HG03457 (cell line): Measurements from ENCODE around the gene MAST4.

Experiments used
- ATAC-seq: cut with Tn5 transposase; IDR thresholded peaks from one replicate; pipeline ENCODE4 v1.9.1; 2021; ENCODE audit warnings: moderate number of reproducible peaks; ENCODE audit not compliant: unreplicated experiment

MAST4 gene

GRCh38 chr5:66947458-66947857 is 351.3 kb downstream of the MAST4 start:
- ATAC-seq, result no peak

- no peak for ATAC-seq
Observed at GRCh38 chr5:66949066-66949465, 352.9 kb downstream of the MAST4 start.

GRCh38 chr5:66952153-66952552 is 356.0 kb downstream of the MAST4 start:
- ATAC-seq, result no peak

- ATAC-seq, result no peak
Observed at GRCh38 chr5:66956439-66956838, 360.2 kb downstream of the MAST4 start.

- no peak for ATAC-seq
Observed at GRCh38 chr5:66958201-66958979, 362.2 kb downstream of the MAST4 start.

- no peak for ATAC-seq
Observed at GRCh38 chr5:66958980-66959641, 362.9 kb downstream of the MAST4 start.

- ATAC-seq, result no peak
Observed at GRCh38 chr5:66959653-66960052, 363.5 kb downstream of the MAST4 start.

GRCh38 chr5:66960369-66961137 is 364.4 kb downstream of the MAST4 start:
- ATAC-seq, result no peak

GRCh38 chr5:66963559-66963971 is 367.4 kb downstream of the MAST4 start:
- ATAC-seq, result no peak

GRCh38 chr5:66966439-66966838 is 370.2 kb downstream of the MAST4 start:
- ATAC-seq, result no peak

- no peak for ATAC-seq
Observed at GRCh38 chr5:66967102-66967501, 370.9 kb downstream of the MAST4 start.

- ATAC-seq, result no peak
Observed at GRCh38 chr5:66967826-66968262, 371.7 kb downstream of the MAST4 start.

- ATAC-seq, result no peak
Observed at GRCh38 chr5:66969484-66969883, 373.3 kb downstream of the MAST4 start.

GRCh38 chr5:66969963-66970362 is 373.8 kb downstream of the MAST4 start:
- ATAC-seq, result no peak

GRCh38 chr5:66972004-66972403 is 375.8 kb downstream of the MAST4 start:
- ATAC-seq, result no peak

GRCh38 chr5:66974256-66974655 is 378.1 kb downstream of the MAST4 start:
- no peak for ATAC-seq

- no peak for ATAC-seq
Observed at GRCh38 chr5:66976108-66976507, 379.9 kb downstream of the MAST4 start.

GRCh38 chr5:66979738-66980137 is 383.5 kb downstream of the MAST4 start:
- ATAC-seq, result no peak

GRCh38 chr5:66981266-66982055 is 385.3 kb downstream of the MAST4 start:
- no peak for ATAC-seq

GRCh38 chr5:66982056-66982387 is 385.8 kb downstream of the MAST4 start:
- ATAC-seq, result no peak

GRCh38 chr5:66982470-66982869 is 386.3 kb downstream of the MAST4 start:
- ATAC-seq, result no peak
